ENCODE data around the gene KCNN1. TPM values are rescaled to one million over a fixed set of nuclear protein-coding genes. Genes with fewer than 3 reads are reported as not detected.
A peak's percentile ranks its signal among the peaks of the same experiment; 100 is the strongest.

Gene KCNN1
- total RNA-seq, 2 donors from 2014 or later, result 0.50 to 0.61 TPM

DNA sequence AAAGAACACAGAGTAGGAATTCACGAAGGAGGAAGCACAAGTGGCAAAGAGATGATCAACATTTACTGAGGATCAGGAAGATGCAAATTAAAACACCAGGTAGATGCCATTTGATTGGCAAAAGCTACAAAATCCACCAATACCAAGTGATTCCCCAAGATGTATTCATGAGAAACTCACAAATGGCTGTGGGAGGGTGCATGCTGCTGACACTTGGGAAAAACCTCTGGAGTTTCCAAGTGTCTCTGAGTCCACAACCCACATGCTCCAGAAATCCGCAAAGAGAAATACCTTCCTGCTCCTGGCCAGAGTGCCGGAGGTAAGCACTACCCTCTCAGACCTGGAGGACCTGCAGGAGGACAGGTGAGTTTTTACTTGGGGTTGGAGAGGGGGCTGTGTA, 76.8 kb downstream of the KCNN1 start:
- Mint-ChIP-seq H3K4me3 (peak overlapping the region; percentile 70), H3K36me3 (ENCODE audit: low read depth) (no peaks in the 10 kb centered on the region), H3K4me1 (peaks cover 14% of the 10 kb centered on the region), H3K27me3 (no peaks in the 10 kb centered on the region), H3K27ac (no peak overlapping the region), H3K9me3 (no peaks in the 10 kb centered on the region)
- no peak for ATAC-seq (replicated peaks)

DNA sequence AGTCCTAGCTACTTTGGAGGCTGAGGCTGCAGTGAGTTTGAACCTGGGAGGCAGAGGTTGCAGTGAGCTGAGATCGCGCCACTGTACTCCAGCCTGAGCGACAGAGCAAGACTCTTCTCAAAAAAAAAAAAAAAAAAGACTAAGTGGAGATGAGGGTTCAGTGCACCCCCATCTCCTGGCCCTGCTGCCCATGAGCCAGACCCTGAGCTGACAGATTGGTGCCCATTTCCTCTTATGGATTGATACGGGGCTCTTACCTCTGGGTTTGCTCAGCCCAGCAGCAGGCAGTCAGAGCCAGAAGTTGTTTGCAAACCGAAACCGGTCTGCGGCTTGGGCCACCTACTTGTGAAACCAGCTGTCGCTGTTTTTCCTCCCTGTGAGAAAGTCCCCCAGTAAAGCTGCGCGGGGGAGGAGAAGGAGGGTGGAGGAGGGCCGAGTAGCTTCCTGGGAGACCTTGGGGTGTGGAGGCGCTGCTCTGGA, 78.0 kb downstream of the KCNN1 start:
- Mint-ChIP-seq H3K9me3 (no peaks in the 10 kb centered on the region), H3K27me3 (no peaks in the 10 kb centered on the region), H3K4me1 (peaks cover 15% of the 10 kb centered on the region), H3K4me3 (peak overlapping the region; percentile 70), H3K36me3 (ENCODE audit: low read depth) (no peaks in the 10 kb centered on the region), H3K27ac (peak overlapping the region; percentile 77)
- ATAC-seq (replicated peaks), result peak; percentile 98

DNA sequence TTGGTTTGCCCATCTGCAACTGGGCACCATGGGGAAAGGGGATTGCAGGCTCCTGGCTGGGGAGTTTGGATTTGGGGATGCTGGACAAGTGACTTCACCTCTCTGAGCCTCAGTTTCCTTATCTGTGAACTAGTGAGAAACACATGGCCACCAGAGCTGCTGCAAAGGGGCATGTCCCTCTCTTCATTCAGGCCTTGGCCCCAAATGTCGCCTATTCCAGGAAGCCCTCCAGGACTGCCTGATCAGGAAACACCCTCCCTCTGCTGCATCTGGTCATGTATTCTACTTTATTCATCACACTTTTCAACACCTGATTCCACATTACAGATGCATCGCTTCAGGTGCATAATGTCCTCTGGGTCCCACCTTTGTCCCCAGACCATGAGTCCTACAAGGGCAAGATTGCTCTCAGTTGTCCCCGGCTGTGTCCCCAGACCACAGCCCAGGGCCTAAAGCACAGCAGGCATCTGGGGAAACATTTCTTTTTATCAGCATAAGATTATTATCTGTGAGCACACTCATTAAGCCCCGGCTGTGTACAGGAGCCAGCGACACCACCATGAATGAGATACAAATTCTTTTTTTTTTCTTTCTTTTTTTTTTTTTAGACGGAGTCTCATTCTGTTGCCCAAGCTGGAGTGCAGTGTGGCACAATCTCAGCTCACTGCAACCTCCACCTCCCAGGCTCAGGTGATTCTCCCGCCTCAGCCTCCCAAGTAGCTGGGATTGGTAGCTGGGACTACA, 78.6 kb downstream of the KCNN1 start:
- H3K27me3 Mint-ChIP-seq, result no peaks in the 10 kb centered on the region
- no peaks in the 10 kb centered on the region for H3K9me3 Mint-ChIP-seq
- peak; percentile 17 for ATAC-seq (replicated peaks)

DNA sequence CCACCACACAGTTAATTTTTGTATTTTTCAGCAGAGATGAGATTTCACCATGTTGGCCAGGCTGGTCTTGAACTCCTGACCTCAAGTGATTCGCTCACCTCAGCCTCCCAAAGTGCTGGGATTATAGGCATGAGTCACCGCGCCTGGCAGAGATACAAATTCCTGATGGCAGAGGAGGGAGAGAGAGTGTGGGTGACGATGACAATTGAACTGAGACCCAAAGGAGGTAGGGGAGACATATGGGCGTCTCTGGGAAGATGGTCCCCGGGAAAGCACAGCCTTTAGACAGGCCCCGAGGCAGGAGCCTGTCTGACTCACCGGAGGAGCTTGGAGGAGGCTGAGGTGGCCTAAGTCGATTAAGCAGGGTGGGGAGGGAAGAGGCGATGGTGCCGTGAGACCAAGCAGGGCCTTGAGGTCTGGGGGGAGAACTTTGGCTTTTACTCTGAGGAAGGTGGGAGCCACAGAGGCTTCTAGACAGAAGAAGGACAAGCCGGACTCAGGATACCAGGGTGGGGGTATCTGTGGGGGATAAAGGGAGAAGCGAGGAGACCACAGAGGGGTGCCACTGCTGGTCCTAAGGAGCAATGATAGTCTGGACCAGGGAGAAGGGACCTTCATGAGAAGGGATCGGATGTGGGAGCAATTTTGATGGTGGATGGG, 79.3 kb downstream of the KCNN1 start:
- H3K4me3 Mint-ChIP-seq, result peak overlapping the region; percentile 70
- peak overlapping the region; percentile 77 for H3K27ac Mint-ChIP-seq
- no peaks in the 10 kb centered on the region for H3K9me3 Mint-ChIP-seq
- peaks cover 21% of the 10 kb centered on the region for H3K4me1 Mint-ChIP-seq
- no peaks in the 10 kb centered on the region for H3K27me3 Mint-ChIP-seq
- H3K36me3 Mint-ChIP-seq (ENCODE audit: low read depth), result no peaks in the 10 kb centered on the region
- ATAC-seq (replicated peaks), result peak; percentile 5

More for the DNA sequence above, 78.6 kb downstream of the KCNN1 start:
- peak overlapping the region; percentile 70 for H3K4me3 Mint-ChIP-seq
- no peaks in the 10 kb centered on the region for H3K36me3 Mint-ChIP-seq (ENCODE audit: low read depth)
- H3K4me1 Mint-ChIP-seq, result peaks cover 21% of the 10 kb centered on the region
- H3K27ac Mint-ChIP-seq, result peak overlapping the region; percentile 77

DNA sequence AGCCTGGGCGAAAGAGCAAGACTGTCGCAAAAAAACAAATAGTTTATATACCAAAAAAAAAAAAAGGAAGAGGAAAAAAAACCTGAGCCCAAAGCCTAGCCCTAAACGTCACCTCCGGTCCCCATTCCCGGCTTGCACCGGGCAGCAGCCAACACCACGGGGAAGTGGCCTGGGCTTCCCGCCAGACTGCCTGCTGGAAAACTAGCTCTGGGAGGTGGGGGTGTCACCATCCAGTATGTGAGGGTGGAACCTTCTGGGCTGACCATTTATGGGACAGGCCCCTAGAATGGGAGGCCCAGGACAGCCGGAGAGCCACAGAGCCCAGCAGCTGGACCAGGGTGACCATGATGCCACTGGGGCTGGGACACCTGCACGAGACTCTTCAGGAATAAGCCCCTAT, 82.5 kb downstream of the KCNN1 start:
- Mint-ChIP-seq H3K9me3 (no peaks in the 10 kb centered on the region), H3K36me3 (ENCODE audit: low read depth) (no peaks in the 10 kb centered on the region), H3K4me3 (no peak overlapping the region), H3K27me3 (no peaks in the 10 kb centered on the region), H3K4me1 (peaks cover 16% of the 10 kb centered on the region), H3K27ac (peak overlapping the region; percentile 37)
- ATAC-seq (replicated peaks), result no peak

Other genes starting within 250 kb of the KCNN1 start
- 10 to 100 TPM; 74.0 to 83.7 TPM for gene MAP1S, start 247.6 kb upstream of the KCNN1 start, total RNA-seq
- gene FCHO1, start 215.6 kb upstream of the KCNN1 start, total RNA-seq, result 10 to 100 TPM; 64.0 to 75.5 TPM
- gene B3GNT3, start 172.0 kb upstream of the KCNN1 start, total RNA-seq, result 1 to 10 TPM in 1 of 2 donors, not detected in 1; 1.2 TPM
- 1 to 10 TPM; 7.6 to 8.3 TPM for gene INSL3, start 145.6 kb upstream of the KCNN1 start, total RNA-seq
- 100 to 1,000 TPM; 186 to 250 TPM for gene JAK3, start 119.1 kb upstream of the KCNN1 start, total RNA-seq
- 1,000 to 10,000 TPM; 2,920 to 3,543 TPM for gene RPL18A, start 107.2 kb upstream of the KCNN1 start, total RNA-seq
- 1 to 10 TPM in 1 of 2 donors, under 1 TPM in 1; 0.65 to 1.4 TPM for gene SLC5A5, start 95.2 kb upstream of the KCNN1 start, total RNA-seq
- 10 to 100 TPM; 52.4 to 90.5 TPM for gene CCDC124, start 34.1 kb upstream of the KCNN1 start, total RNA-seq
- 10 to 100 TPM; 32.0 to 98.0 TPM for gene ARRDC2, start 41.1 kb downstream of the KCNN1 start, total RNA-seq
- 10 to 100 TPM; 28.6 to 54.5 TPM for gene IL12RB1, start 119.8 kb downstream of the KCNN1 start, total RNA-seq
- gene MAST3, start 130.7 kb downstream of the KCNN1 start, total RNA-seq, result 10 to 100 TPM; 23.5 to 46.6 TPM
- gene PIK3R2, start 186.1 kb downstream of the KCNN1 start, total RNA-seq, result 10 to 100 TPM; 13.0 to 21.8 TPM
- 10 to 100 TPM; 51.7 to 81.1 TPM for gene IFI30, start 206.7 kb downstream of the KCNN1 start, total RNA-seq
- 10 to 100 TPM in 1 of 2 donors, 1 to 10 TPM in 1; 4.2 to 12.0 TPM for gene MPV17L2, start 226.1 kb downstream of the KCNN1 start, total RNA-seq
- gene RAB3A, start 236.9 kb downstream of the KCNN1 start, total RNA-seq, result 1 to 10 TPM; 7.2 to 9.5 TPM